ENCODE data around the gene SWSAP1.
"Not testable (repeated sequence)": the region's sequence is repeated elsewhere in the genome, so short reads cannot be mapped to it uniquely, and the experiment has no call there.

Gene SWSAP1

GRCh38 chr19:11345122-11345803, 29.2 kb upstream of the SWSAP1 start:
- peak; percentile 8 for DNase-seq (ENCODE audit: low spot score)

GRCh38 chr19:11346104-11346940, 28.1 kb upstream of the SWSAP1 start, which contains the start of the genes CCDC159 and TMEM205:
Gene CCDC159, plus strand, starts transcription at chr19:11346519. Its CDS starts 88 bp downstream, at chr19:11346607.
Gene TMEM205, minus strand, starts transcription at chr19:11346268. Its CDS starts 649 bp downstream, at chr19:11345619.
- DNase-seq (ENCODE audit: low spot score): peak; percentile 96
- no peak for TF ChIP-seq CTCF (IDR thresholded peaks at IDR 0.05; ENCODE audit: extremely low read depth, missing control alignments)

More at GRCh38 chr19:11345122-11345803, 29.2 kb upstream of the SWSAP1 start:
- TF ChIP-seq CTCF (IDR thresholded peaks at IDR 0.05; ENCODE audit: extremely low read depth, missing control alignments): no peak

GRCh38 chr19:11347546-11348039, 26.9 kb upstream of the SWSAP1 start:
- DNase-seq (ENCODE audit: low spot score): no peak

GRCh38 chr19:11349171-11349570, 25.3 kb upstream of the SWSAP1 start:
- no peak for TF ChIP-seq CTCF (IDR thresholded peaks at IDR 0.05; ENCODE audit: extremely low read depth, missing control alignments)
- peak; percentile 5 for DNase-seq (ENCODE audit: low spot score)

More at GRCh38 chr19:11347546-11348039, 26.9 kb upstream of the SWSAP1 start:
- no peak for TF ChIP-seq CTCF (IDR thresholded peaks at IDR 0.05; ENCODE audit: extremely low read depth, missing control alignments)

GRCh38 chr19:11354102-11354501, 20.4 kb upstream of the SWSAP1 start:
- DNase-seq (ENCODE audit: low spot score): not testable (repeated sequence)

- TF ChIP-seq CTCF (IDR thresholded peaks at IDR 0.05; ENCODE audit: extremely low read depth, missing control alignments): no peak
- DNase-seq (ENCODE audit: low spot score): peak; percentile 90
These were observed 19.0 kb upstream of the SWSAP1 start, which contains the start of gene PLPPR2 for GRCh38 chr19:11355160-11356073. Gene PLPPR2, plus strand, starts transcription at chr19:11355432. Its CDS starts 2,242 bp downstream, at chr19:11357674.

- DNase-seq (ENCODE audit: low spot score): no peak
- no peak for TF ChIP-seq CTCF (IDR thresholded peaks at IDR 0.05; ENCODE audit: extremely low read depth, missing control alignments)
These were observed 18.4 kb upstream of the SWSAP1 start for GRCh38 chr19:11356074-11356397.

All from GM20000 (cell line).